Measurements from ENCODE around the gene CREB3. TPM values are rescaled to one million over a fixed set of nuclear protein-coding genes. Genes with fewer than 3 reads are reported as not detected.

The CREB3 gene
- total RNA-seq, 4 donors from 2014 or later: 33.6 to 45.4 (median 38.6) TPM

GRCh38 chr9:35732800-35733541 is 505 bp downstream of the CREB3 start:
- TF ChIP-seq, protein P1, sequence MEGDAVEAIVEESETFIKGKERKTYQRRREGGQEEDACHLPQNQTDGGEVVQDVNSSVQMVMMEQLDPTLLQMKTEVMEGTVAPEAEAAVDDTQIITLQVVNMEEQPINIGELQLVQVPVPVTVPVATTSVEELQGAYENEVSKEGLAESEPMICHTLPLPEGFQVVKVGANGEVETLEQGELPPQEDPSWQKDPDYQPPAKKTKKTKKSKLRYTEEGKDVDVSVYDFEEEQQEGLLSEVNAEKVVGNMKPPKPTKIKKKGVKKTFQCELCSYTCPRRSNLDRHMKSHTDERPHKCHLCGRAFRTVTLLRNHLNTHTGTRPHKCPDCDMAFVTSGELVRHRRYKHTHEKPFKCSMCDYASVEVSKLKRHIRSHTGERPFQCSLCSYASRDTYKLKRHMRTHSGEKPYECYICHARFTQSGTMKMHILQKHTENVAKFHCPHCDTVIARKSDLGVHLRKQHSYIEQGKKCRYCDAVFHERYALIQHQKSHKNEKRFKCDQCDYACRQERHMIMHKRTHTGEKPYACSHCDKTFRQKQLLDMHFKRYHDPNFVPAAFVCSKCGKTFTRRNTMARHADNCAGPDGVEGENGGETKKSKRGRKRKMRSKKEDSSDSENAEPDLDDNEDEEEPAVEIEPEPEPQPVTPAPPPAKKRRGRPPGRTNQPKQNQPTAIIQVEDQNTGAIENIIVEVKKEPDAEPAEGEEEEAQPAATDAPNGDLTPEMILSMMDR (IDR thresholded peaks at IDR 0.05; ENCODE audit: low read depth): no peak

- TF ChIP-seq, protein P1 (IDR thresholded peaks at IDR 0.05; ENCODE audit: low read depth): no peak
Measured at GRCh38 chr9:35734096-35734495, 1.6 kb downstream of the CREB3 start.

DNA sequence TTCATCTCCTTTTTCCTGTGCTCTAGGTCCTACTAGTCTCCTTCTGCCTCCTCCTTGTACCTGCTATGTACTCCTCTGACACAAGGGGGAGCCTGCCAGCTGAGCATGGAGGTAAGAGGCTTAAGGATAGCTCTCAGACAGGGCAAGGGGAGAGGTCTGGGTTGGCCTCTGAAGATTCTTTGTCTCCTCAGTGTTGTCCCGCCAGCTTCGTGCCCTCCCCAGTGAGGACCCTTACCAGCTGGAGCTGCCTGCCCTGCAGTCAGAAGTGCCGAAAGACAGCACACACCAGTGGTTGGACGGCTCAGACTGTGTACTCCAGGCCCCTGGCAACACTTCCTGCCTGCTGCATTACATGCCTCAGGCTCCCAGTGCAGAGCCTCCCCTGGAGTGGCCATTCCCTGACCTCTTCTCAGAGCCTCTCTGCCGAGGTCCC is 3.8 kb downstream of the CREB3 start:
- TF ChIP-seq, protein P1 (IDR thresholded peaks at IDR 0.05; ENCODE audit: low read depth): no peak

GRCh38 chr9:35737143-35737542 is 4.7 kb downstream of the CREB3 start:
- TF ChIP-seq, protein P1 (IDR thresholded peaks at IDR 0.05; ENCODE audit: low read depth): no peak

- TF ChIP-seq, protein P1 (IDR thresholded peaks at IDR 0.05; ENCODE audit: low read depth): no peak
Measured at GRCh38 chr9:35738186-35738585, 5.7 kb downstream of the CREB3 start.

GRCh38 chr9:35738924-35739323 is 6.5 kb downstream of the CREB3 start:
- TF ChIP-seq, protein P1 (IDR thresholded peaks at IDR 0.05; ENCODE audit: low read depth): no peak

GRCh38 chr9:35740243-35740642 is 7.8 kb downstream of the CREB3 start:
- TF ChIP-seq, protein P1 (IDR thresholded peaks at IDR 0.05; ENCODE audit: low read depth): no peak
